ENCODE measurements around the gene ANKRD13D.
A peak's percentile ranks its signal among the peaks of the same experiment; 100 is the strongest.

Gene ANKRD13D

DNA sequence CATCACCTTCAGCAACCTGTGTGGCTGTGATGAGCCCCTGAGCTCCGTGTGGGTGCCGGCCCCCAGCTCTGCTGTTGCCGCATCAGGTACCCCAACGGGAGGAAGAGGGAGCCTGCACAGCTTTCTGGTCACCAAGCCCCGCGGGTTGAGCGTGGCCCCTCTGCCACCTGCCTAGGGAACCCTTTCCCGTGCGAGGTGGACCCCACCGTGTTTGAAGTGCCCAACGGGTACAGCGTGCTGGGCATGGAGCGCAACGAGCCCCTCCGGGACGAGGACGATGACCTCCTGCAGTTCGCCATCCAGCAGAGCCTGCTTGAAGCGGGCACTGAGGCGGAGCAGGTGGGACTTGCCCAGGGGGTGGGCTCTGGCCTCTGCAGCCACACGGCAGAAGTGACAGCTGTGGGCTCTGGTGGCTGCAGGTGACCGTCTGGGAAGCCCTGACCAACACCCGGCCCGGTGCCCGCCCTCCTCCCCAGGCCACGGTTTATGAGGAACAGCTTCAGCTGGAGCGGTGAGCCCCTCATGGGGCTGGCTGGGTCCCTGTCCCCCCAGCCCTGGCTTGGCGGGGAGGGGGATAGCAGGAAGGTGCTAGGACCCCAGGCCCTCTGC, 12.3 kb downstream of the ANKRD13D start:
- H3K27ac ChIP-seq: peak overlapping the region; percentile 86
- no peak for DNase-seq (ENCODE audit: low read depth, low spot score)

DNA sequence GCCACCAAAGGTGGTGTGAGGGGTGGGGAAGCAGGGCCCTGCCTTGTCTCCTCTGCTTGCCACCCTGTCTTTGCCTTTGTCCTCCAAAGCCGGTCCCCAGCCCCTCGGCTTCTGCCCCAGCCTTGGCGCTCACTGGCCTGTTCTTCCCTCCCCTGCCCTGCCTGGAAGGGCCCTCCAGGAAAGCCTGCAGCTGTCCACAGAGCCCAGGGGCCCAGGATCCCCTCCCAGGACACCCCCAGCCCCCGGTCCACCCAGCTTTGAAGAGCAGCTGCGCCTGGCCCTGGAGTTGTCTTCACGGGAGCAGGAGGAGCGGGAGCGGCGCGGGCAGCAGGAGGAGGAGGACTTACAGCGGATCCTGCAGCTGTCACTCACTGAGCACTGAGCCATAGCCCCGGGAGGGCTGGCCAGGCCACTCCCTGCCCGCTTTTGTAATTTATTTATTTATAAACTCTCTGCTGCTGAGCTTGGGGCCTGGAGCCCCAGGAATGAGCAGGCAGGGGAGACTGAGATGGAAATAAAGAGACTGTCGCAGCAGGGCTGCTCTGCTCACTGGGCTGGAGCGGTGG, 12.9 kb downstream of the ANKRD13D start:
- DNase-seq (ENCODE audit: low read depth, low spot score): peak; percentile 39
- H3K27ac ChIP-seq: peak overlapping the region; percentile 86

DNA sequence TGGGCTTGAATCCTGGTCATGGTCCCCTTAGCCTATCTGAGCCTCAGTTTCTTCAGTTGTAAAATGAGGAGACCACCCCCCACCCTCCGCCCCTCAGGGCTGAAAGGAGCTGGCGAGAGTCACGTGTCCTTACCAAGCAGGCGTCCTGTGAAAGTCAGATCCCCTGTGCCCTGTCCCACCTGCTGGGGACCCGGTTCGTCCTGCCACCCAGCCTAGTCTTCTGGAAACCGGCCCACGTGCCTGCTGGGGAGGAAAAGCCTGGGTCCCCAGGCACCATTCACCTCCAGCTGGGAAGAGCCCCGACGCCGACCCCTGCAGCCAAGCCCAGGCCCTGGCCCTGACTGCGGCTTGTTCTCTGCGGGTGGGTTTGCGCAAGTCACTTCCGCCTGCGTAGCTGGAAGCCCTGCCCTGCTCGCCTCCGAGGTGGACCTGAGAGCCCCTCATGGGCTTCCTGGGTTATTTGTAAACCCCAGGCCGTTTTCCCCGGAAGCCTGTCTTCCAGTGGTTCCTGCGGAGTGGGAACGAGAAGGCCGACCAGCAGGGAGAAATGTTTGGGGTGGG, 13.5 kb downstream of the ANKRD13D start:
- peak overlapping the region; percentile 86 for H3K27ac ChIP-seq
- DNase-seq (ENCODE audit: low read depth, low spot score): no peak

DNA sequence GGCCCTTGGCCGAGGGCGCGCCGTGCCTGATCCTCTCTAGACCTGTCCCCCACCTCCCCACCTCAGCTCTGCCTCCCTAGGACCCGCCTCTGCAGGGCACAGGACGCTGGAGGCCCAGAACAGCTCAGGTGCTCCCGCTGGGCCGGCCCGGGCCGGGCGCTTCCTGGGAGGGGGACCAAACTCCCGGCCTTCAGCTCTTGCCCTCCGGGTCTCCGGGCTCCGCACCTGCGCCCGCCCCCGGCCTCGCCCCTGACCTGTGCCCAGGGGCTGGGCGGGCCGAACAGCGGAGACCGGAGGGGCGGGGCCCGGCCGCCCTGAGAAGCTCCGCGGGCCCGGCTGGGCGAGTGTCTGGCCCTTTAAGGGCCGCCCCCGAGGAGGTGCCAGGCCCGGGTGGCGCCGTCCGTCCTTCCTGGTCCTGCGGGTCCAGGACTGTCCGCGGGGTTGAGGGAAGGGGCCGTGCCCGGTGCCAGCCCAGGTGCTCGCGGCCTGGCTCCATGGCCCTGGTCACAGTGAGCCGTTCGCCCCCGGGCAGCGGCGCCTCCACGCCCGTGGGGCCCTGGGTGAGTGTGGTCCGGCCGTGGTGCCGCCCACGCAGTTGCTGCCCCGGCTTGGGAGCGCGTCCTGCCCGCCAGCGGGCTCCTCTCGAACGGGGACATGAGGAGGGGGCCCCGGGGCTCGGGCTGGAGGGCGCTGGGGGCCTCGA, 14.2 kb downstream of the ANKRD13D start, which contains the start of gene SSH3:
Gene SSH3, plus strand, starts transcription at position 399 of the 703 bp plus-strand sequence. Its CDS starts 96 bp downstream, at position 495.
- DNase-seq (ENCODE audit: low read depth, low spot score): no peak
- H3K27ac ChIP-seq: peak within 1 kb of the TSS; percentile 86

DNA sequence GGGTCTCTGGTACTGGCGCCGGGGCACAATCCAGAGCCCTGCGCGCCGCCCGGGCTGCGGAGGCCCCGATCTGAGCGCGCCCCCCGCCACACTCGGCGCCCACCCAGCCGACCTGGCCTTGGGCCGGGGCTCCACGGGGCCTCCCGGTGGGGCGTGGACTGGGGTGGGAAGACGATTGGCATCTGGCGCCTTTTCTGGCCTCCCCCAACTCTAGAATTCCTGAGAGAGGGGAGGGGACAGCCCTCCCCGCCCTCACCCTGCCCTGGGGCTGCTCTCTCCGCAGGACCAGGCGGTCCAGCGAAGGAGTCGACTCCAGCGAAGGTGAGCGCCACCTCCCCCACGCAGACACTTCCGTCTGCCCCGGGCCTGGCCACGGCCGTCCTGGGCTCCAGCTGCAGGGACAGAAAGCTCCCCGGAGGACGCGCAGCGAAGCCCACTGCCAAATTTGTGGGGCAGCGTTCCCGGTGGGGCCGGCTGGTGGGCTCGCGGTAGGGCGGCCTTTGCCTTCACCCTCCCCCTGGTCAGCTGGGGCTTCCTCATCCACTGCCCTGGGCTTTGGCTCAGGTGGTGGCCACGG, 14.8 kb downstream of the ANKRD13D start:
- H3K27ac ChIP-seq: peak overlapping the region; percentile 86
- no peak for DNase-seq (ENCODE audit: low read depth, low spot score)

DNA sequence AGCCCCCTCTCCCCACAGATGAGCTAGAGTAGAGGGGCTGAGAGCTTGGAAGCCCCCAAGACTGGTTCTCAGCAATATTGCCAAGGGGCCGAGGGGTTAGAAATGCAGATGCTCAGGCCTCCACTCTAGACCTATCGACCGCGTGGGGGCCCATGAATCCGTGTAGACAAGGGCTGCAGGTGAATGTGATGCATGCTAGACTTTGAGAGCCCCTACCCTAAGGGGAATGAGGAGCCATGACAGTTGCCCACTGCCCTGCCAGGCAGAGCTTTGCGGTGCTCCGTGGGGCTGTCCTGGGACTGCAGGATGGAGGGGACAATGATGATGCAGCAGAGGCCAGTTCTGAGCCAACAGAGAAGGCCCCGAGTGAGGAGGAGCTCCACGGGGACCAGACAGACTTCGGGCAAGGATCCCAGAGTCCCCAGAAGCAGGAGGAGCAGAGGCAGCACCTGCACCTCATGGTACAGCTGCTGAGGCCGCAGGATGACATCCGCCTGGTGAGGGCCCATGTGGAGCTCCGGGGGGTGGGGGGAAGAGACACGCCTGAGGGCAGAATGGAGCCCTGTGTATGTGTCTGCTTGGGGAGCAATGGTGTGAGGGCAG, 15.5 kb downstream of the ANKRD13D start:
- H3K27ac ChIP-seq: peak overlapping the region; percentile 86
- DNase-seq (ENCODE audit: low read depth, low spot score): no peak

DNA sequence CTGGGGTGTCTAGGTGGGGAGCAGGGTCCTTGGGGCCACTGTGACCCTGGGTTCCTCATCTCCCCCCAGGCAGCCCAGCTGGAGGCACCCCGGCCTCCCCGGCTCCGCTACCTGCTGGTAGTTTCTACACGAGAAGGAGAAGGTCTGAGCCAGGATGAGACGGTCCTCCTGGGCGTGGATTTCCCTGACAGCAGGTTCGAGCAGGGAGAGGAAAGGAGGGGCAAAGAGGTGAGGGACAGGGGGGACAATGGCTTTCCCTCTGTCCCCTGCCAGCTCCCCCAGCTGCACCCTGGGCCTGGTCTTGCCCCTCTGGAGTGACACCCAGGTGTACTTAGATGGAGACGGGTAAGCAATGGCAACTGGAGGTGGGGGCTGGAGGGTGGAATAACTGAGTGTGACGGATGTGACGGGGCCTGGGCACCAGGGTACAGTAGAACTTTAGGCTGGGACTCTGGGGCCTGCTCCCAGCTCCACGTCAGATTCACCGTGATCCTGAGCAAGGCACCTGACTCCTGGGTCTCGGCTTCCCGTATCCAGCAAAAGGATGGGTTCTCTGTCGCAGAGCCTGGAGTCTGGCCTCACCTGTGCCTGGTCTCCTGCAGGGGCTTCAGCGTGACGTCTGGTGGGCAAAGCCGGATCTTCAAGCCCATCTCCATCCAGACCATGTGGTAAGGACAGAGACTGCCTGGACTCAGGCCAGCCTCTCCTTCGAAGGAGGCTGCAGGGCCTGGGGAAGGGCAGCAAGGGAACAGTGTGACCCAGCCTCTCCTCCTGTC, 17.9 kb downstream of the ANKRD13D start:
- no peak overlapping the region for H3K27ac ChIP-seq
- no peak for DNase-seq (ENCODE audit: low read depth, low spot score)

DNA sequence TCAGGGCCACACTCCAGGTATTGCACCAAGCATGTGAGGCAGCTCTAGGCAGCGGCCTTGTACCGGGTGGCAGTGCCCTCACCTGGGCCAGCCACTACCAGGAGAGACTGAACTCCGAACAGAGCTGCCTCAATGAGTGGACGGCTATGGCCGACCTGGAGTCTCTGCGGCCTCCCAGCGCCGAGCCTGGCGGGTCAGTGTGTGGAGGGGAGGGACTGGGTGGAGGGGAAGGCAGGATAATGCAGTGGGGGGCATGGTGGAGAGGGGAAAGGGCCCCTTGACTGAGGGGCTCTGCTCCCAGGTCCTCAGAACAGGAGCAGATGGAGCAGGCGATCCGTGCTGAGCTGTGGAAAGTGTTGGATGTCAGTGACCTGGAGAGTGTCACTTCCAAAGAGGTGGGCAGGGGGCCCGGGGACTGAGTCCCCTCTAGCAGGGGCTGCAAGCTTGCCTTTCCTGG, 18.5 kb downstream of the ANKRD13D start:
- DNase-seq (ENCODE audit: low read depth, low spot score): no peak
- no peak overlapping the region for H3K27ac ChIP-seq

DNA sequence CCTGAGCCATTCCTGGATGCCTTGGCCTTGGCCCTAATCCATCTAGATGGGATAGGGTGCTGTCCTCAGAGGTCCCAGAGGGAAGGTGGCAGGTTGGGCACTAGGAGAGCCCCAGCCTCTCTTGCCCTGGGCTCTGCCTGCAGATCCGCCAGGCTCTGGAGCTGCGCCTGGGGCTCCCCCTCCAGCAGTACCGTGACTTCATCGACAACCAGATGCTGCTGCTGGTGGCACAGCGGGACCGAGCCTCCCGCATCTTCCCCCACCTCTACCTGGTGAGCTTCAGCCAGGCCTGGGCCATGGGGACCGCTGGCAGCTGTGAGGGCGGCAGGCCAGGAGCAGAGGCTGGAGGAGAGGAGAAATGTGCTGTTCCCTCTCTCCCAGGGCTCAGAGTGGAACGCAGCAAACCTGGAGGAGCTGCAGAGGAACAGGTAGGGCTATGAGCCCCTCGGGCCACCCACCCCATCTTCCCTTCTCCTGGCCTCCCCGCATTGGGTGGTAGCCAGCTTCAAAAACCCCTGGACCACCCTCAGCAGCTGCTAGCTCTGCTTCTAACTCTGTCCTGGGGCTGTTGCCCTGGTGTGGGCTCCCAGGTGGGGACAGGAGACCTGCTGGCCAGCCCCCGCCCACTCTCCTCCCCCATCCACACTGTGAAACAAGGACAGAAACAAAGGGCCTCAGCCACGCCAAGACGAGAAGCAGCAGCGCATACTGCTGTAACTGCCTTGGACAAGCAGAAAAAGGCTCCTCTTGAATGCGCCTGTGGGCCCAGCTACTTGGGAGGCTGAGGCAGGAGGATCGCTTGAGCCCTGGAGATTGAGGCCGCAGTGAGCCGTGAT, 19.1 kb downstream of the ANKRD13D start:
- no peak for DNase-seq (ENCODE audit: low read depth, low spot score)
- peak overlapping the region; percentile 99 for H3K27ac ChIP-seq

DNA sequence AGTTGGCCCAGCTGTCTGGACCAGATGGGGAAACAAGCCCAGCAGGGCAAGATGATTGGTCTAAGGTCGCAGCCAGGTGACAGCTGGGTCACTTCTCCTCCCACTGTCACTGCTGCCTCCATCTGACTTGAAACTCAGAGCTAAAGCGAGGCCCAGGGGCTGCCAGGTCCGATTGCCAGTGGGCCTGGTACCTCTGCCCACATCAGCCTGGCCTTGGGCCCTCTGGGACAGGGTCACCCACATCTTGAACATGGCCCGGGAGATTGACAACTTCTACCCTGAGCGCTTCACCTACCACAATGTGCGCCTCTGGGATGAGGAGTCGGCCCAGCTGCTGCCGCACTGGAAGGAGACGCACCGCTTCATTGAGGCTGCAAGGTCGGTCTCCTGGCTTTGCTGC, 20.1 kb downstream of the ANKRD13D start:
- no peak for DNase-seq (ENCODE audit: low read depth, low spot score)
- peak overlapping the region; percentile 99 for H3K27ac ChIP-seq

DNA sequence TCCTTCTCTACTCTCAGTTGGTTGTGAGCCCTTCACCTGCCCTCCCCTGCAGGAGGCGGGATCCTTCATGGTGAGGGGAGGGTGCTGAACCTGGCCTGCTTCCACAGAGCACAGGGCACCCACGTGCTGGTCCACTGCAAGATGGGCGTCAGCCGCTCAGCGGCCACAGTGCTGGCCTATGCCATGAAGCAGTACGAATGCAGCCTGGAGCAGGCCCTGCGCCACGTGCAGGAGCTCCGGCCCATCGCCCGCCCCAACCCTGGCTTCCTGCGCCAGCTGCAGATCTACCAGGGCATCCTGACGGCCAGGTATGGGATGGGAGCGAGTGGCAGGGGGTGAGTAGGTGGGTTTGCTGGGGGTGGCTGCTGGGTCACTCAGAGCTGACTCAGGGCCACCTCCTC, 20.6 kb downstream of the ANKRD13D start:
- H3K27ac ChIP-seq: peak overlapping the region; percentile 99
- no peak for DNase-seq (ENCODE audit: low read depth, low spot score)

DNA sequence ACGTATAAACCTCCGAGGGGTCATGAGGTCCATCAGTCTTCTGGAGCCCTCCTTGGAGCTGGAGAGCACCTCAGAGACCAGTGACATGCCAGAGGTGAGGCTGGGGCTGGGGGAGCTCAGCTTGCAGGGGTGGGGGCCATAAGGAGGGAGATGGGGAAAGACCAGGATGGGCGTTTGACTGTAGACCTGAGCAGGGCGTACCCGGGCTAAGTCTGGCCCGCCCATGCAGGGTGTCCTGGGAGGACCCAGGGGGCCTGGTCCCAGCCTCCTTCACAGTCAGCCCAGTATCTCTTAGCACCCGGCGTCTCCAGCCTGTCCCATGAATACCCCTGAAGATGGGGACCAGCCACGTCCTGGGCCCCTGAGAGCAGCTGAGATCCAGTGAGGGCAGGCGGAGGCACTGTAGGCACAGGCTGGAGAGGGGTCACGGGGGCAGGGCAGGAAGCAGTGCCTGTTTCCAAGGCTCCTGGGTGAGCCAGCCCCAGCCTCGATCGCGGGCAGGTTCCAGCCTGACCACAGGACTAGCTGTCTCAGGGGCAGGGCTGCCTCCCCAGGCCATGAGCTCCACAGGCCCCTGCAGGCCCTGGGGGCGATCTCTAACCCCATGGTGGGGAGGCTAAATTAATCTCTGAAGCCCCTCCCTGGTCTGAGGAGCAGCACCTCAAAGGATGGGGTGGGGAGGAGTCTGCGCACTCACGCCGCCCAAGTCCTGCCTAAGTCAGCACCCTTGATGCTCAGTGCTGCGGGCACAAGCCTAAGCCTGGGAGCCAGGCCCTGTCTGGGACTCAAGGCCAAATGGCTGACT, 21.3 kb downstream of the ANKRD13D start:
- H3K27ac ChIP-seq: peak overlapping the region; percentile 99
- DNase-seq (ENCODE audit: low read depth, low spot score): no peak

DNA sequence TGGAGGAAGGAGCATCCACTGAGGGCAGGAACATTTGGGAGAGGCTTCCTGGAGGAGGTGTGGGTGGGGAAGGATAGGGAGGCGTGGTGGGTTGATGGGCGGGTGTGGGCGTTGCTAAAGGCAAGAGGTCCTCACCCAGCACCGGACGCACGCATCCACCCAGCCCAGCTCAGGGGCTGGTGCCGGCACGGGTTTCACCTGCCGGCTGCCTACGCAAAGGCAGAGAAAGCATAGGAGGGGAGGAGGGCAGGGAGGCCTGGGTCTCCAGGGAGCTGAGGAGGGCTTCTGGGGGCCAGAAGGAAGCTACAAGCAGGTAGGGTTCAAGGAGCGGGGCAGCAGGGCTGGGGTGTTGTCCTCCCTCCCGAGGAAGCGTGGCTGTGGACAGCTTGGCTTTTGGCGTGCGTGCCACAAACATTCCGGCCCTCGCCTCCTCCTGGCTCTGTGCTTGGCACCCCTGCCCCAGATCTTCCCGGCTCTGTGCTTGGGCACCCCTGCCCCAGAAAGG, 22.0 kb downstream of the ANKRD13D start:
- DNase-seq (ENCODE audit: low read depth, low spot score): no peak
- H3K27ac ChIP-seq: peak overlapping the region; percentile 99

DNA sequence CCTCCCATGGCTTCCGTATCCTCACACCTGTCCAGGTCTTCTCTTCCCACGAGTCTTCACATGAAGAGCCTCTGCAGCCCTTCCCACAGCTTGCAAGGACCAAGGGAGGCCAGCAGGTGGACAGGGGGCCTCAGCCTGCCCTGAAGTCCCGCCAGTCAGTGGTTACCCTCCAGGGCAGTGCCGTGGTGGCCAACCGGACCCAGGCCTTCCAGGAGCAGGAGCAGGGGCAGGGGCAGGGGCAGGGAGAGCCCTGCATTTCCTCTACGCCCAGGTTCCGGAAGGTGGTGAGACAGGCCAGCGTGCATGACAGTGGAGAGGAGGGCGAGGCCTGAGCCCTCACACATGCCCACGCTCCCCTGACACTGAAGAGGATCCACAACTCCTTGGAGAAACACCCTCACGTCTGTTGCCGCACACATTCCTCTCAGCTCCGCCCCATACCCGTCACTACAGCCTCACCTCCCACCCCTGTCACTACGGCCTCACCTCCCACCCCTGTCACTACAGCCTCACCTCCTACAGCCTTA, 22.5 kb downstream of the ANKRD13D start:
- H3K27ac ChIP-seq: peak overlapping the region; percentile 99
- DNase-seq (ENCODE audit: low read depth, low spot score): peak; percentile 48

DNA sequence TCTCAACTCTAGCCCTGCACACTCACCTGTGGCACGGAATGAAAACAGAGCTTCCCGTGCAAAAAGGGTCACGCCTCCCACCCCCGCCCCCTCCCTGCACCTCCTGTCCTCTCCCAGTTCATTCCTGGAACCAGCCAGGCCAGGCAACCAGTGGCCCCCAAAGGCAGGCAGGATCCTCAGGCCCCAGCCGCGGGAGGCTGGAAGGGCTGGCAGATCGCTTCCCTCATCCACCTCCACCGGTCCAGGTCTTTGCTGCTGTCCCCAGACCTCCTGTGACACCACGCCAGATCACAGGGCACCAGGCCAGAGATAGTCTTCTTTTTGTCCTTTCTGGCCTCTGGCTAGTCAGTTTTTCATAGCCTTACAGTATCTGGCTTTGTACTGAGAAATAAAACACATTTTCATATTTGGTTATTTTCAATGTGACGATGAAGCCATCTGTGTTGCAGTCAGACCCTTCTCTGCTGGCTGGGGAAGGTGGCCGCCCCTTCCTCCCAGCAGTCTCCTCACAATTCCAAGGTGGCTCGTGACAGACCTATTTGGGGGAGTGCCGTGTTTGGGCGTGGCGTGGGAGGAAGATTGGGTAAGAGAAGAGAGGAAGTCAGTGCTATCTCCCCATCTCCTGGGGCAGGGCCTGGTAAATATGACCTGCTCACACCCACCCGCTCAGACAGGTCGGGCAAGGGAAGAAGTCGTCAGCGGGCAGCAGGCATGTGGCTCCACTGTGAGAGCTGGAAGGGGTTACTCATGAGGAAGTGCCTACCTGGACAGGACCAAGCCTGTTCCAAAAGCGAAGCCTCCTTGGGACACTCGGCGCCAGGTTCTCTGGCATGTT, 23.3 kb downstream of the ANKRD13D start:
- H3K27ac ChIP-seq: peak overlapping the region; percentile 99
- peak; percentile 98 for DNase-seq (ENCODE audit: low read depth, low spot score)

DNA sequence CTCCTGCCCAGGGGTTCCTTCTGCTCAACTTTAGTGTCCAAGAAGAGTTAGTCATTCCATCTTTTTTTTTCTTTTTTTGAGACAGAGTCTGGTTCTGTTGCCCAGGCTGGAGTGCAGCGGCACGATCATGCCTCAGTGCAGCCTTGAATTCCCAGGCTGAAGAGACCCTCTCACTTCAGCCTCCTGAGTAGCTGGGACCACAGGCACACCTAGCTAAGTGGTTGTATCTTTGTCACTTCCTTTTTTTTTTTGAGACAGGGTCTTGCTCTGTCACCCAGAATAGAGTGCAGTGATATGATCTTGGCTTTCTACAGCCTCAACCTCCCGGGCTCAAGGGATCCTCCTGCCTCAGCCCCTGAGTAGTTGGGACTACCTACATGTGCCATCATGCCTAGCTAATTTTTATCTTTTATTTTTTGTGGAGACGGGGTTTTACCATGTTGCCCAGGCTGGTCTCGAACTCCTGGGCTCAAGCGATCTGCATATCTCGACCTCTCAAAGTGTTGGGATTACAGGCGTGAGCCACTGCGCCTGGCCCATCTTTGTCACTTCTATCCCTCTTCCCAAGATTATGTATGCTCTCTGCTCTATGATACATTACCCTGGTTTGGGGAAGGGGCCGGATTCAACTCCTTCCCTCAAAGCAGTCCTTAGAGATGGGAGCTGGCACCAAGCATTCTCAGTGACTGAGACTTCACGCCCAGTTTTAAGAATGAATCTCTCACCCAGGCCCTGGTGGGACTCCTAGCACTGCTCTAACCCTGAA, 24.2 kb downstream of the ANKRD13D start:
- DNase-seq (ENCODE audit: low read depth, low spot score): no peak
- peak overlapping the region; percentile 99 for H3K27ac ChIP-seq

All from epithelial cell of prostate (primary cell).